Immature natural killer cell (primary cell): Measurements from ENCODE around the gene IL1RL2. TPM values are rescaled to one million over a fixed set of nuclear protein-coding genes. Genes with fewer than 3 reads are reported as not detected.

Experiments used
- DNase-seq, 3 donors: peaks; one replicate each; pipeline ENCODE4 v3.0.0; 2022; ENCODE audit warnings: mixed read lengths in 1 of 3
- H3K27ac Mint-ChIP-seq, 6 donors: one replicate each; pipeline ENCODE4 v1.8.0; 2020; ENCODE audit warnings: mixed read lengths in 6 of 6, mild to moderate bottlenecking in 5 of 6, inconsistent platforms in 4 of 6, moderate library complexity in 3 of 6
- H3K27me3 Mint-ChIP-seq, 3 donors: one replicate each; pipeline ENCODE4 v1.8.0; 2020 to 2021; ENCODE audit warnings: low read depth in 3 of 3, mild to moderate bottlenecking in 3 of 3, mixed read lengths in 3 of 3, moderate library complexity in 3 of 3, inconsistent platforms in 1 of 3
- H3K36me3 Mint-ChIP-seq, 3 donors: one replicate each; pipeline ENCODE4 v1.8.0; 2020; ENCODE audit warnings: mixed read lengths in 3 of 3, inconsistent platforms in 2 of 3, mild to moderate bottlenecking in 2 of 3
- H3K4me1 Mint-ChIP-seq, 2 donors: one replicate each; pipeline ENCODE4 v1.8.0; 2020; ENCODE audit warnings: inconsistent platforms in 2 of 2, mild to moderate bottlenecking in 2 of 2, mixed read lengths in 2 of 2, moderate library complexity in 1 of 2
- H3K4me3 Mint-ChIP-seq, 5 donors: one replicate each; pipeline ENCODE4 v1.8.0; 2020; ENCODE audit warnings: mild to moderate bottlenecking in 5 of 5, mixed read lengths in 5 of 5, inconsistent platforms in 3 of 5, moderate library complexity in 3 of 5
- H3K9me3 Mint-ChIP-seq, 6 donors: one replicate each; pipeline ENCODE4 v1.8.0; 2020; ENCODE audit warnings: mild to moderate bottlenecking in 6 of 6, mixed read lengths in 6 of 6, inconsistent platforms in 4 of 6, moderate library complexity in 3 of 6
- polyA plus RNA-seq, 3 donors: library from polyadenylated mRNA; unstranded; fragments of 300-500 nt; fragmentation: Illumina TruSeq; gene quantifications; one replicate each; pipeline ENCODE4 v1.2.3, GENCODE V29; 2021

The IL1RL2 gene
- polyA plus RNA-seq, 3 donors from 2014 or later, result not detected

- DNase-seq, result no peak
- H3K4me1 Mint-ChIP-seq, result peaks cover 39 to 50% of the 10 kb centered on the region in 2 donors
- peaks cover 0 to 1% (median 0%) of the 10 kb centered on the region in 3 donors for H3K27me3 Mint-ChIP-seq
- H3K27ac Mint-ChIP-seq, result no peak overlapping the region
- H3K4me3 Mint-ChIP-seq, result no peak overlapping the region
- H3K9me3 Mint-ChIP-seq, result peaks cover 0 to 2% (median 0%) of the 10 kb centered on the region in 6 donors
- no peaks in the 10 kb centered on the region for H3K36me3 Mint-ChIP-seq
These were observed 92.5 kb downstream of the IL1RL2 start for GRCh38 chr2:102279391-102279735.

- Mint-ChIP-seq H3K27ac (no peak overlapping the region), H3K4me1 (peaks cover 12 to 18% of the 10 kb centered on the region in 2 donors), H3K9me3 (no peaks in the 10 kb centered on the region), H3K36me3 (no peaks in the 10 kb centered on the region), H3K27me3 (peaks cover 0 to 3% (median 0%) of the 10 kb centered on the region in 3 donors), H3K4me3 (no peak overlapping the region)
- no peak for DNase-seq
These were observed 95.9 kb downstream of the IL1RL2 start for GRCh38 chr2:102282678-102283091.

DNA sequence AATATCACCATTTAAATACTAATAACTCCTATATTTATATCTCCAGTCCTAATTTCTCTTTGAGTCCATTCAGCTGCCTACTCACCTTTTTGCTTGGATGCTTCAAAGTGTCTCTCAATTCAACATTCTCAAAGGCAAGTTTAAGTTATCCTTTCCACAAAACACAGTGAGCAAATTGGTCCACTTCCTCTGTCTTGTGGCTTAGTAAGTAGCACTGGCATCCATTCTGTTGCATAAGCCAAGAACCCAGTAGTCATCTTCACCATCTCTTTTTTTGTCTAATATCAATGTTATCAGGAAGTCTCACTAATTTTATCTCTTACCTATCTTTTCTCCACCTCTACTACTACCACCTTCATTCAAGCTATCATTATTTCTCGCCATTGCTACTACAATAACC, 97.2 kb downstream of the IL1RL2 start:
- no peak for DNase-seq
- peaks cover 0 to 5% of the 10 kb centered on the region in 2 donors for H3K4me1 Mint-ChIP-seq
- no peak overlapping the region for H3K4me3 Mint-ChIP-seq
- H3K9me3 Mint-ChIP-seq, result no peaks in the 10 kb centered on the region
- H3K27me3 Mint-ChIP-seq, result peaks cover 0 to 2% (median 1%) of the 10 kb centered on the region in 3 donors
- no peak overlapping the region for H3K27ac Mint-ChIP-seq
- H3K36me3 Mint-ChIP-seq, result no peaks in the 10 kb centered on the region

- no peak overlapping the region for H3K27ac Mint-ChIP-seq
- DNase-seq, result no peak
- H3K4me3 Mint-ChIP-seq, result no peak overlapping the region
- no peaks in the 10 kb centered on the region for H3K9me3 Mint-ChIP-seq
- no peaks in the 10 kb centered on the region for H3K36me3 Mint-ChIP-seq
- peaks cover 0 to 4% (median 2%) of the 10 kb centered on the region in 3 donors for H3K27me3 Mint-ChIP-seq
- no peaks in the 10 kb centered on the region for H3K4me1 Mint-ChIP-seq
These were observed 97.8 kb downstream of the IL1RL2 start for GRCh38 chr2:102284611-102285010.

- Mint-ChIP-seq H3K4me3 (no peak overlapping the region), H3K9me3 (no peaks in the 10 kb centered on the region), H3K4me1 (no peaks in the 10 kb centered on the region), H3K27me3 (peaks cover 0 to 4% (median 2%) of the 10 kb centered on the region in 3 donors), H3K36me3 (no peaks in the 10 kb centered on the region), H3K27ac (no peak overlapping the region)
- DNase-seq, result no peak
These were observed 98.5 kb downstream of the IL1RL2 start for GRCh38 chr2:102285368-102285767.

DNA sequence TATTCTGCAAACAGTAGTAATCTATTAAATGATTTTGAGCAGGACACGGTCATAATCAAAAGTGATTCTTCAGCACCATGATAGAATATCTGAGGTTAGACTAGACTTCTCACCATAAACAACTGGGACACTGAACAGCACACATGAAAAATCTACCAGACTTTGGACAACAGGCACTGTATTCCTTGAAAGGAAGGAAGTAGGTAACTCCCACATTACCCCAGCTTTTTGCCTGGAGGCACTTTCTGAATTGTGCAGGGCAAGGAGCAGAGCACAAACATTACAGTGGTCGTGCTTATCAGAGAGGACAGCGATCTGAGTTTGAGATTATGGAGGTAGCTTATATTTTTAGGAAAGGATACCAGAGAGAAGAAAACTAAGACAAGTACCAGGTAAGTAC, 99.2 kb downstream of the IL1RL2 start:
- Mint-ChIP-seq H3K4me1 (peaks cover 4 to 5% of the 10 kb centered on the region in 2 donors), H3K36me3 (no peaks in the 10 kb centered on the region), H3K27me3 (peaks cover 1 to 4% (median 2%) of the 10 kb centered on the region in 3 donors), H3K9me3 (no peaks in the 10 kb centered on the region), H3K4me3 (no peak overlapping the region), H3K27ac (no peak overlapping the region)
- no peak for DNase-seq

DNA sequence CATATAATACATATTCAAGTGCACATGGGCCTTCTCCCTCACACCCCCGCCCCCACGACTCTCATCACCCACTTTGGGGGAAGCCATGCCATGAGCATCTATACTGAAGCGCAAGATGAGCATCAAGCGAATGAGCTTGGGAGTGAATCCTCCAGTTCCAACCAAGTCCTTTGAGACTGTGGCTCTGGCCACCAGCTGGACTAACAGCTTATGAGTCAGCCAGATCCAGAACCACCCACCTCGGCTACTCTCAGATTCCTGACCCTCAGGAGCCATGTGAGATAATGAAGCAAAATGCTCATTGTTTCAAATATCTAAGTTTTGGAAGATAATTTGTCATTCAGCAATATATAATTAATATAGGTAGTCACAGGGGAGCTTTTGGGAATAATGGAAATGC, 102.3 kb downstream of the IL1RL2 start:
- H3K27ac Mint-ChIP-seq, result no peak overlapping the region
- H3K27me3 Mint-ChIP-seq, result peaks cover 1 to 4% (median 4%) of the 10 kb centered on the region in 3 donors
- DNase-seq, result no peak
- peaks cover 0 to 3% (median 0%) of the 10 kb centered on the region in 6 donors for H3K9me3 Mint-ChIP-seq
- no peak overlapping the region for H3K4me3 Mint-ChIP-seq
- peaks cover 14 to 24% of the 10 kb centered on the region in 2 donors for H3K4me1 Mint-ChIP-seq
- no peaks in the 10 kb centered on the region for H3K36me3 Mint-ChIP-seq

Other genes with a start within 250 kb of the IL1RL2 start
- gene IL1R2, start 195.1 kb upstream of the IL1RL2 start, polyA plus RNA-seq, result 1 to 10 TPM in 2 of 3 donors, not detected in 1; 1.8 to 3.3 TPM
- 1 to 10 TPM in 1 of 3 donors, under 1 TPM in 1, not detected in 1; 0.96 to 4.0 TPM for gene IL1R1, start 44.3 kb upstream of the IL1RL2 start, polyA plus RNA-seq
- 1 to 10 TPM in 1 of 3 donors, under 1 TPM in 1, not detected in 1; 0.48 to 1.8 TPM for gene IL1RL1, start 124.5 kb downstream of the IL1RL2 start, polyA plus RNA-seq
- gene IL18R1, start 168.8 kb downstream of the IL1RL2 start, polyA plus RNA-seq, result 10 to 100 TPM; 32.9 to 49.9 (median 37.4) TPM
- gene IL18RAP, start 236.1 kb downstream of the IL1RL2 start, polyA plus RNA-seq, result 10 to 100 TPM; 58.1 to 60.8 (median 60.3) TPM